GM13977 (cell line): Measurements from ENCODE around the gene NECAB2.

Experiments used
- DNase-seq: peaks from one replicate; pipeline ENCODE4 v3.0.0; 2012; ENCODE audit warnings: low spot score
- CTCF ChIP-seq: IDR thresholded peaks from 2 replicates; pipeline ENCODE4 v1.5.1; 2012; ENCODE audit warnings: mild to moderate bottlenecking, control low read depth; ENCODE audit not compliant: insufficient read depth; ENCODE audit errors: extremely low read depth, missing control alignments
- in situ Hi-C: fragments of 300-500 bp; cut with MboI; formaldehyde crosslinking; loops from one replicate; pipeline ENCODE4 v1.12.0; 2022; ENCODE audit warnings: low sequenced_read_pairs, low pct_unique_long_range_greater_than_20kb, mixed read lengths, inconsistent platforms; ENCODE audit not compliant: unreplicated experiment

NECAB2 gene

DNA sequence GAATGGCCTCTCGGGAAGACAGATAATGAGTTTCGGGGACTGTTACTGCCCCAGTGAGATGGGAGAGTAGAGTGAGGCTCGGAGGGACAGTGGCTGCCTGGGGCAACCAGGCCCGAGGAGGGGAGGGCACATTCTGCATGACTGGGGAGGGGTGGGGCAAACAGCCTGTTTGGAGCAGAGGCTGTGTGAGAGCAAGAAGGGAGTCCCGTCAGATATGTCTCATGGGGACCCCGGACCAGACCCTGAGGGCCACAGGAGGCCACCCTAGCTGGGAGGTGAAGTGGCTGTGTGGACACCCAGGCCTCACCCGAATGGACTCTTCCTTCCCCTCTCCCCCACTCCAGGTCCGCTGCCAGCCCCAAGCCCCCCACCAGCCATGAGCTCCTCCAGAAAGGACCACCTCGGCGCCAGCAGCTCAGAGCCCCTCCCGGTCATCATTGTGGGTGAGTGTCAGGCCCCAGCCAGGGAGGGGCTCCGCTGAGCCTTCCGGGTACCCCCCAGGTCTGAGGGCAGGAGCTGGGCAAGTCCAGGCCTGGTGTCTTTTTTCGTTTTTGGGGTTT lies 10.7 kb upstream of the NECAB2 start:
- no peak for DNase-seq
- in situ Hi-C loops, result loop anchor here (25.0 kb wide), 1 partner anchor 105 kb away; no protein-coding TSS in a partner anchor

GRCh38 chr16:83958137-83958845 lies 9.8 kb upstream of the NECAB2 start:
- in situ Hi-C loops, result loop anchor here (25.0 kb wide), 1 partner anchor 104 kb away; no protein-coding TSS in a partner anchor
- no peak for DNase-seq
- TF ChIP-seq CTCF, result no peak

More for the DNA sequence above, 10.7 kb upstream of the NECAB2 start:
- no peak for TF ChIP-seq CTCF

- no peak for TF ChIP-seq CTCF
- in situ Hi-C loops, result loop anchor here (25.0 kb wide), 1 partner anchor 103 kb away; no protein-coding TSS in a partner anchor
- no peak for DNase-seq
Measured at GRCh38 chr16:83958846-83959565, 9.0 kb upstream of the NECAB2 start.

DNA sequence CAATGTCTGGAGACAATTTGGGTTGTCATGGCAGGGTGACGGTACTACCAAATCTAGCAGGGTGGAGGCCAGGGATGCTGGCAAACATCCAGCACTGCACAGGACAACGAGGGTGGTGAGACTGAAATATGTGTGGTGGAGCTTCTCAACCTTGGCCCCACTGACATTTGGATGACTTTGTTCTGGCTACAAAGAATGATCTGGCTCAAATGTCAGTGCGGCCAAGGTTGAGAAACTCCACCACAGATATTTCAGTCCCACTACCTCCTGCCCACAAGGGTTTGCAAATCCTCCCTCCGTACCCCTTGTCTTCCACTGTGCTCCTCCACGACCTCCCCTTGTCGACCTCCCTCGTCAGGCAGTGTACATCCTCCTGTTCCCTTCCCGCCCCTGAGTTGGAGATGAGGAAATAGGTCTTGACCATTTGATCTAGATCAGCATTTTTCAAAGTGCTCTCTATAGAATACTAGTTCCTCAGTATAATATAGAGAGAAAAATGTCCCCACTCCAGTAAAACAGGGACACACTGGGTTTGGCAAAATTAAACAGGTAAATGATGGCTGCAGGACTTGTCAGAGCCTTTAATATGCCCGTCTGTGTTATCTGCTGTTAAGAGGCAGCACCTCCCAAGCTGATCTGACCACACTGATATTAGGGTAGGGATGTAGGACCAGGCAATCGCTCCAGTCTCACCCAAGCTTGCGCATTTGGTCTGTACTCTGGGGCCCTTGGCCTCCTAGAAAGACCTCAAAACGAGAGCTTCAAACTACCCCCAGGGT lies 8.2 kb upstream of the NECAB2 start:
- no peak for TF ChIP-seq CTCF
- in situ Hi-C loops, result loop anchor here (25.0 kb wide), 1 partner anchor 102 kb away; no protein-coding TSS in a partner anchor
- DNase-seq, result no peak

DNA sequence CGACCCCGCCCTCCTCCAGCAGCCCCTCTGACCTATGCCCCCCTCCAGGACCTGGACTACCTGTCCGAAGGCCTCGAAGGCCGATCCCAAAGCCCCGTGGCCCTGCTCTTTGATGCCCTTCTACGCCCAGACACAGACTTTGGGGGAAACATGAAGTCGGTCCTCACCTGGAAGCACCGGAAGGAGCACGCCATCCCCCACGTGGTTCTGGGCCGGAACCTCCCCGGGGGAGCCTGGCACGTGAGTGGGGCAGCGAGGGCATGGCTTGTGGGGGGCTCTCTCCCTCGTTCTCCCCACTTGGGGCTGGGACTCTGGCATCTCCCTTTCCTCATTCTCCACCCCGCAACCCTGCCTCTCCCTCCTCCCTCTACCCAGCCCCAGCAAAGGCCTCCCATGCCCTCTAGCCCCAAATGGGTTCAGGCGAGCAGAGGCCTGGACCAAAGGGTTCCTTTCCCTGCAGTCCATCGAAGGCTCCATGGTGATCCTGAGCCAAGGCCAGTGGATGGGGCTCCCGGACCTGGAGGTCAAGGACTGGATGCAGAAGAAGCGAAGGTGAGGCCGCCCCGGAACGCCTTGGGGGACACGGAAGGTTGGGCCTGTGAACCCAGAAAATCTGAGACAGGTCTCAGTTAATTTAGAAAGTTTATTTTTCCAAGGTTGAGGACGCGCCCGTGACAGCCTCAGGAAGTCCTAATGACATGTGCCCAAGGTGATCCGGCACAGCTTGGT lies 7.4 kb upstream of the NECAB2 start:
- no peak for TF ChIP-seq CTCF
- no peak for DNase-seq
- in situ Hi-C loops, result loop anchor here (25.0 kb wide), 1 partner anchor 102 kb away; no protein-coding TSS in a partner anchor

DNA sequence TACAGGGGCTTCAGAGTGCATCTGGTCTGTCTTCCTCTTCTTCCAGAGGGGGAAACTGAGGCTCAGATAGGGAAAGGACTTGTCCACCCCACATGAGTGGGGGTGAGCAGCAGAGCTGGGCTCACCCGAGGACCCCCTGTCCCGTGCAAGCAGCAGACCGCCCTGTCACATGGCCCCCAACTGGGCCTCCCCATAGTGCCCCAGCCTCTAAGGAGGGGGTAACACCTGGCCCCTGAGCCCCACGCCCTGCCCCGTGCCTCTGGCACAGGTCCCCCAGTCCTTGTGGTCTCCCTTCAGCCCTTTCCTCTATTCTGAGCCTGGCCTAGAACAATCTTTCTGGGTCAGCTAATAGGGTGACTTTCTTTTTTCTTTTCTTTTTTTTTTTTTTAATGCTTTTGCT lies 6.5 kb upstream of the NECAB2 start:
- in situ Hi-C loops, result loop anchor here (25.0 kb wide), 1 partner anchor 101 kb away; no protein-coding TSS in a partner anchor
- TF ChIP-seq CTCF, result no peak
- DNase-seq, result no peak
